ENCODE data around the gene AMOTL2. TPM values are rescaled to one million over a fixed set of nuclear protein-coding genes. Genes with fewer than 3 reads are reported as not detected.

The AMOTL2 gene
- 92.3 and 123 TPM in 2 replicates for total RNA-seq

DNA sequence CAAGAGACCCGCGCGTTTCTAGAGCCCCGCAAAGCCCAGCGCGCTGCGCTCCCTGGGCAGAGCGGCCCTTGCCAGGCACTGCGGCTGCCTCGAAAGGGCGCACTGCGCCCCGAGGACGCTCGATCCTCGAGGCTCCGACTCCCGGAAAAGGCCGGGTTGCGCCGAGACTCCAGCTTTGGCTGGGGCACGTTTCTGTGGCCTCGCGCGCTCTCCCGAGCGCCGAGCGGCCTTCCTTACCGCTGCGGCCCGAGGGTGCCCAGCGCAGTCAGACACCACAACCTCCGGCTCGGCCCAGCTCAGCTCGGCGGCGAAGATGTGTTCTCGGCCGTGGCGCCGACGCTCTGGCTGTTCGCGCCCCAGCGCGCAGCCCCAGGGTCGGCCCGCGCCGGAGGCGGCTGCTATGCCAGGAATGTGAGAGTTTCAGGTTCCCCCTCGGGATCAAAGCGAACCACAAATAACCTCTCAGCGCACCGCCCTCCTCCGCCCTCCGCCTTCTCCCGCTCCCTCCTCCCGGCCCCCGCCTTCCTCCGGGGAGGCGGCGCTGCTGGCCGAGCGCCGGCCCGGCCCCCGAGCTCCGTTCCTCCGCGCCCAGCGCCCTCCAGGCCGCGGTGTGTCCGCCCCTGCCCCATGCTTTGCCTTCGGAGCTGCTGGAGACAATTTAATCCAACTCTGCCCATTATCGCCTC lies at the start of gene AMOTL2:
AMOTL2 (minus strand) TSS at position 343 of the 686 bp plus-strand sequence. CDS start 3,014 bp downstream, outside the sequence.

Other genes with a start within 250 kb of the AMOTL2 start
- 85.5 and 109 TPM in 2 replicates for gene RYK, start 123.6 kb downstream of the AMOTL2 start, total RNA-seq
- 88.5 and 95.9 TPM in 2 replicates for gene ANAPC13, start 111.5 kb upstream of the AMOTL2 start, total RNA-seq
- gene CEP63, start 111.6 kb upstream of the AMOTL2 start, total RNA-seq, result 23.9 and 25.1 TPM in 2 replicates

Measured in smooth muscle cell of bladder (primary cell).